HEK293 (cell line): ENCODE data around the gene SGCG.
"Not testable (repeated sequence)": the region's sequence is repeated elsewhere in the genome, so short reads cannot be mapped to it uniquely, and the experiment has no call there.

Experiments
- CTCF ChIA-PET: fragments of 350-600 bp; formaldehyde crosslinking; extraction: SDS; loops from one replicate; lab custom pipeline; 2021; ENCODE audit warnings: antibody characterized with exemption; lab: Yijun Ruan, JAX
- POLR2A ChIA-PET: fragments of 300-600 bp; formaldehyde crosslinking; extraction: SDS; loops from one replicate; lab custom pipeline; 2020; ENCODE audit warnings: antibody characterized with exemption, inconsistent platforms; lab: Yijun Ruan, JAX
- H3K27ac ChIP-seq: fragments of 200-500 bp; sonication (Bioruptor generic); 2 replicates; pipeline ENCODE4 v1.5.1; 2014; ENCODE audit warnings: low read depth, low read length, control low read depth, inconsistent platforms; ENCODE audit errors: extremely low read depth
- H3K36me3 ChIP-seq, 2 experiments: fragments of 200-500 bp in 1 of 2; sonication (Bioruptor generic) in 1 of 2; 1 replicate in 1 of 2; 2 replicates in 1 of 2; pipeline ENCODE4 v1.5.1; 2014 to 2017; ENCODE audit warnings: inconsistent platforms in 2 of 2, low read length in 2 of 2; ENCODE audit not compliant: control insufficient read depth in 2 of 2, insufficient read depth in 1 of 2
- H3K4me1 ChIP-seq: fragments of 200-500 bp; sonication (Bioruptor generic); 2 replicates; pipeline ENCODE4 v1.5.1; 2014; ENCODE audit warnings: mild to moderate bottlenecking, low read length, inconsistent platforms; ENCODE audit not compliant: control insufficient read depth, insufficient read depth
- H3K4me3 ChIP-seq: 2 replicates; pipeline ENCODE4 v1.5.1; 2011; ENCODE audit warnings: low read depth, mild to moderate bottlenecking, control low read depth, low read length, moderate library complexity
- H3K9me3 ChIP-seq: fragments of 200-500 bp; sonication (Bioruptor generic); 2 replicates; pipeline ENCODE4 v1.5.1; 2014; ENCODE audit warnings: low read depth, low read length, inconsistent platforms; ENCODE audit not compliant: control insufficient read depth, insufficient read depth
- CTCF ChIP-seq: fragments of 450-650 bp; formaldehyde crosslinking; IDR thresholded peaks from 2 replicates; pipeline ENCODE4 v1.5.1; 2016; ENCODE audit warnings: missing biosample characterization, missing genetic modification characterization
- KLF10 ChIP-seq: fragments of 450-650 bp; IDR thresholded peaks from 2 replicates; pipeline ENCODE4 v1.5.1; 2018; ENCODE audit warnings: missing biosample characterization, mild to moderate bottlenecking, missing genetic modification characterization
- PRDM1 ChIP-seq: fragments of 450-650 bp; formaldehyde crosslinking; IDR thresholded peaks from 2 replicates; pipeline ENCODE4; 2016; ENCODE audit warnings: missing biosample characterization, missing genetic modification characterization
- RBAK ChIP-seq: fragments of 450-650 bp; formaldehyde crosslinking; IDR thresholded peaks from 2 replicates; pipeline ENCODE4 v1.5.1; 2016; ENCODE audit warnings: missing biosample characterization, missing genetic modification characterization
- REST ChIP-seq: fragments of 450-650 bp; formaldehyde crosslinking; IDR thresholded peaks from 2 replicates; pipeline ENCODE4 v1.5.1; 2016; ENCODE audit warnings: missing biosample characterization, missing genetic modification characterization
- YY1 ChIP-seq: fragments of 450-650 bp; formaldehyde crosslinking; IDR thresholded peaks from 2 replicates; pipeline ENCODE4 v1.5.1; 2018; ENCODE audit warnings: missing biosample characterization, missing genetic modification characterization
- ZBTB17 ChIP-seq: fragments of 450-650 bp; formaldehyde crosslinking; IDR thresholded peaks from 2 replicates; pipeline ENCODE4 v1.5.1; 2016; ENCODE audit warnings: missing biosample characterization, missing genetic modification characterization
- ZFP41 ChIP-seq: fragments of 450-650 bp; formaldehyde crosslinking; IDR thresholded peaks from 2 replicates; pipeline ENCODE4 v1.5.1; 2016; ENCODE audit warnings: missing biosample characterization, missing genetic modification characterization, borderline replicate concordance
- ZNF133 ChIP-seq: fragments of 450-650 bp; formaldehyde crosslinking; IDR thresholded peaks from 2 replicates; pipeline ENCODE4 v1.5.1; 2016; ENCODE audit warnings: missing biosample characterization, missing genetic modification characterization
- ZNF292 ChIP-seq: fragments of 450-650 bp; formaldehyde crosslinking; IDR thresholded peaks from 2 replicates; pipeline ENCODE4 v1.5.1; 2016; ENCODE audit warnings: low read depth, missing biosample characterization, missing genetic modification characterization, borderline replicate concordance
- ZNF449 ChIP-seq: fragments of 450-650 bp; formaldehyde crosslinking; IDR thresholded peaks from 2 replicates; pipeline ENCODE4 v1.5.1; 2017; ENCODE audit warnings: missing biosample characterization, mild to moderate bottlenecking, missing genetic modification characterization, moderate library complexity
- ZNF510 ChIP-seq: fragments of 450-650 bp; formaldehyde crosslinking; IDR thresholded peaks from 2 replicates; pipeline ENCODE4 v1.5.1; 2018; ENCODE audit warnings: mild to moderate bottlenecking, missing genetic modification characterization, missing biosample characterization; ENCODE audit not compliant: insufficient replicate concordance
- ZNF792 ChIP-seq: fragments of 450-650 bp; formaldehyde crosslinking; IDR thresholded peaks from 2 replicates; pipeline ENCODE4 v1.5.1; 2016; ENCODE audit warnings: missing biosample characterization, missing genetic modification characterization
- ZSCAN23 ChIP-seq: fragments of 450-650 bp; formaldehyde crosslinking; IDR thresholded peaks from 2 replicates; pipeline ENCODE4 v1.5.1; 2016; ENCODE audit warnings: missing biosample characterization, missing genetic modification characterization

Gene SGCG

GRCh38 chr13:23243066-23243465 lies 62.3 kb downstream of the SGCG start:
- Histone ChIP-seq H3K36me3 (no peaks in the 10 kb centered on the region), H3K4me1 (no peaks in the 10 kb centered on the region), H3K4me3 (no peak overlapping the region), H3K27ac (no peak overlapping the region), H3K9me3 (no peaks in the 10 kb centered on the region)
- TF ChIP-seq REST = no peak
- no peak for TF ChIP-seq RBAK (tag by site-specific recombination)
- TF ChIP-seq YY1 (tag by site-specific recombination) = no peak
- TF ChIP-seq ZNF292 (tag by site-specific recombination) = no peak
- TF ChIP-seq ZNF449 (tag by site-specific recombination) = no peak
- no peak for TF ChIP-seq ZNF510
- TF ChIP-seq ZNF133 (tag by site-specific recombination) = no peak
- ChIA-PET POLR2A (no interaction called here), CTCF (no interaction called here)

GRCh38 chr13:23248410-23248809 lies 67.6 kb downstream of the SGCG start:
- H3K4me3 ChIP-seq, H3K27ac ChIP-seq, CTCF ChIA-PET, H3K9me3 ChIP-seq, H3K36me3 ChIP-seq, H3K4me1 ChIP-seq, POLR2A ChIA-PET: not testable (repeated sequence)

- H3K36me3 ChIP-seq = no peaks in the 10 kb centered on the region
- no peaks in the 10 kb centered on the region for H3K4me1 ChIP-seq
- no peak overlapping the region for H3K27ac ChIP-seq
- no peaks in the 10 kb centered on the region for H3K9me3 ChIP-seq
- CTCF ChIA-PET = no interaction called here
- POLR2A ChIA-PET = no interaction called here
- TF ChIP-seq PRDM1 (tag by site-specific recombination) (no peak), RBAK (tag by site-specific recombination) (no peak), ZSCAN23 (tag by site-specific recombination) (no peak), ZFP41 (tag by site-specific recombination) (no peak), CTCF (tag by site-specific recombination) (no peak), ZBTB17 (tag by site-specific recombination) (no peak), KLF10 (tag by site-specific recombination) (no peak), ZNF792 (tag by site-specific recombination) (no peak)
- no peak overlapping the region for H3K4me3 ChIP-seq
Observed at GRCh38 chr13:23254506-23254905, 73.7 kb downstream of the SGCG start.
